Uterus (tissue), 4 donors: ENCODE results near the gene ABCB8. TPM values are rescaled to one million over a fixed set of nuclear protein-coding genes. Genes with fewer than 3 reads are reported as not detected.

Experiments used
- DNase-seq, 2 donors: peaks; one replicate each; pipeline ENCODE4 v3.0.0-alpha.2; 2019 to 2020
- H3K27ac ChIP-seq, 2 donors: fragments of 200-600 bp; sonication (generic); 1 replicate in 1 of 2; 2 replicates in 1 of 2; pipeline ENCODE4 v1.5.1; 2016 to 2018
- H3K27me3 ChIP-seq, 2 donors: fragments of 200-600 bp; sonication (generic); one replicate each; pipeline ENCODE4 v1.5.1; 2018 to 2019; ENCODE audit warnings: control low read depth in 1 of 2
- H3K36me3 ChIP-seq, 2 donors: fragments of 200-600 bp; sonication (generic); one replicate each; pipeline ENCODE4 v1.5.1; 2019; ENCODE audit warnings: control low read depth in 1 of 2
- H3K4me1 ChIP-seq, 2 donors: fragments of 200-600 bp; sonication (generic); one replicate each; pipeline ENCODE4 v1.5.1; 2018 to 2019; ENCODE audit warnings: control low read depth in 1 of 2
- H3K4me3 ChIP-seq, 2 donors: fragments of 200-600 bp; sonication (generic); 1 replicate in 1 of 2; 2 replicates in 1 of 2; pipeline ENCODE4 v1.5.1; 2018 to 2019; ENCODE audit warnings: mild to moderate bottlenecking in 1 of 2
- H3K9me3 ChIP-seq, 2 donors: fragments of 200-600 bp; sonication (generic); one replicate each; pipeline ENCODE4 v1.5.1; 2019; ENCODE audit warnings: control low read depth in 1 of 2
- POLR2A ChIP-seq, 2 donors: fragments of 450-650 bp; IDR thresholded peaks; one replicate each; pipeline ENCODE4 v1.6.1; 2016; ENCODE audit warnings: antibody characterized with exemption in 2 of 2, mild to moderate bottlenecking in 1 of 2, moderate library complexity in 1 of 2
- intact Hi-C: fragments of 100-400 bp; cut with DNase I; formaldehyde crosslinking; loops from one replicate; pipeline ENCODE4 v1.15.1; 2023; ENCODE audit warnings: low total_unique reads
- total RNA-seq, 4 donors: library from RNA; depleted of rRNA in 3 of 4; stranded (reverse); fragments of >200 nt in 3 of 4; gene quantifications; one replicate each; pipeline versions ENCODE4 v1.1.0 to v1.2.4, GENCODE V29; 2014 to 2023
- TF ChIP-seq, protein P1 (sequence below), 4 experiments: fragments of 200-600 bp in 2 of 4; fragments of 450-650 bp in 2 of 4; sonication (generic) in 2 of 4; IDR thresholded peaks; one replicate each; pipeline ENCODE4 v1.5.1; 2016 to 2019; ENCODE audit warnings: antibody characterized with exemption in 4 of 4, mild to moderate bottlenecking in 2 of 4, moderate library complexity in 1 of 4
- donor health status: DM: yes; HTN: yes; CAD: no.

The ABCB8 gene
- 10 to 100 TPM; 18.7 to 54.3 (median 26.0) TPM for total RNA-seq

DNA sequence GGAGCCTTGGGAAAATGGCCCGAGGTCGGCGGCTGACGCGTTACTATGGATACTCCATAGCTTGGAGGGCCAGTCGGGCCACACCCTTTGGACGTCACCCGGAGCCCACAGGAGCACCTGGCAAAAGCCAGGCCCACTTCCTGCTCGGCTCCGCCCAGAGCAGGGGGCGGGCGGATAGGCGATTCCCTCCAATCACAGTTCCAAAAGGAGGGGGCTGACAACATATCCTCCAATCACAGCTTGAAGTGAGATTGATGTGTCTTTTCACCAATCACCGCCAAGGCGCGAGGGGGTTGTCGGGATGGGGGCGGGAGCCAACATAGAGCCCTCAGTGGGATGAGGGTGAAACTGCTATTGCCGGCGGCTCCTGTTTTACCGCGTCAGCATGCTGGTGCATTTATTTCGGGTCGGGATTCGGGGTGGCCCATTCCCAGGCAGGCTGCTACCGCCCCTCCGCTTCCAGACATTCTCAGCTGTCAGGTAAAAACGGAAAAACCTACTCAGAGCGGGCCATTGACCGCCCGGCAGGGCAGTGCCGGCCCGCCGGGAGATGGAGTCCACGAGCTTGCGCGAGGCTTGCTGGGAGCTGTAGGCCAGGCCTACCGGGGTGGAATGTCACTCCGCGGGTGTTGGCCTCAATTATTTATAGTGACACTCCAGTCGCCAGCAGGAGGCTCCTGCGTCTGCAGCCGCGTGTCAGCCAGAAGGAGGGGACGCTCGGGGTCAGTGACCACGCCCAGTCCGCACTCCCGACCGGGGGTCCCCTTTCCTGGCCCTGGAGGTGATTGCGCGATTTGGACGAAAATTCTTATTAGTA lies at the start of gene ABCB8:
TSS of gene ABCB8 (plus strand) at position 320 of the 817 bp plus-strand sequence. CDS start at position 386, 66 bp downstream.
- Histone ChIP-seq H3K4me1 (peaks cover 0 to 5% of the 10 kb centered on the region in 2 donors), H3K4me3 (peak within 1 kb of the TSS; percentile 69), H3K27me3 (no peaks in the 10 kb centered on the region), H3K27ac (peak within 1 kb of the TSS; percentile 78 to 82), H3K36me3 (no peaks in the 10 kb centered on the region), H3K9me3 (no peaks in the 10 kb centered on the region)
- TF ChIP-seq, protein P1, sequence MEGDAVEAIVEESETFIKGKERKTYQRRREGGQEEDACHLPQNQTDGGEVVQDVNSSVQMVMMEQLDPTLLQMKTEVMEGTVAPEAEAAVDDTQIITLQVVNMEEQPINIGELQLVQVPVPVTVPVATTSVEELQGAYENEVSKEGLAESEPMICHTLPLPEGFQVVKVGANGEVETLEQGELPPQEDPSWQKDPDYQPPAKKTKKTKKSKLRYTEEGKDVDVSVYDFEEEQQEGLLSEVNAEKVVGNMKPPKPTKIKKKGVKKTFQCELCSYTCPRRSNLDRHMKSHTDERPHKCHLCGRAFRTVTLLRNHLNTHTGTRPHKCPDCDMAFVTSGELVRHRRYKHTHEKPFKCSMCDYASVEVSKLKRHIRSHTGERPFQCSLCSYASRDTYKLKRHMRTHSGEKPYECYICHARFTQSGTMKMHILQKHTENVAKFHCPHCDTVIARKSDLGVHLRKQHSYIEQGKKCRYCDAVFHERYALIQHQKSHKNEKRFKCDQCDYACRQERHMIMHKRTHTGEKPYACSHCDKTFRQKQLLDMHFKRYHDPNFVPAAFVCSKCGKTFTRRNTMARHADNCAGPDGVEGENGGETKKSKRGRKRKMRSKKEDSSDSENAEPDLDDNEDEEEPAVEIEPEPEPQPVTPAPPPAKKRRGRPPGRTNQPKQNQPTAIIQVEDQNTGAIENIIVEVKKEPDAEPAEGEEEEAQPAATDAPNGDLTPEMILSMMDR (IDR thresholded peaks at IDR 0.05): peak; percentile 45 to 53 (median 46)
- TF ChIP-seq POLR2A (IDR thresholded peaks at IDR 0.05): peak; percentile 31 to 59
- intact Hi-C loops: loop anchor here (10.0 kb wide), 1 partner anchor 86 kb away; no protein-coding TSS in a partner anchor
- peak; percentile 98 to 100 for DNase-seq

DNA sequence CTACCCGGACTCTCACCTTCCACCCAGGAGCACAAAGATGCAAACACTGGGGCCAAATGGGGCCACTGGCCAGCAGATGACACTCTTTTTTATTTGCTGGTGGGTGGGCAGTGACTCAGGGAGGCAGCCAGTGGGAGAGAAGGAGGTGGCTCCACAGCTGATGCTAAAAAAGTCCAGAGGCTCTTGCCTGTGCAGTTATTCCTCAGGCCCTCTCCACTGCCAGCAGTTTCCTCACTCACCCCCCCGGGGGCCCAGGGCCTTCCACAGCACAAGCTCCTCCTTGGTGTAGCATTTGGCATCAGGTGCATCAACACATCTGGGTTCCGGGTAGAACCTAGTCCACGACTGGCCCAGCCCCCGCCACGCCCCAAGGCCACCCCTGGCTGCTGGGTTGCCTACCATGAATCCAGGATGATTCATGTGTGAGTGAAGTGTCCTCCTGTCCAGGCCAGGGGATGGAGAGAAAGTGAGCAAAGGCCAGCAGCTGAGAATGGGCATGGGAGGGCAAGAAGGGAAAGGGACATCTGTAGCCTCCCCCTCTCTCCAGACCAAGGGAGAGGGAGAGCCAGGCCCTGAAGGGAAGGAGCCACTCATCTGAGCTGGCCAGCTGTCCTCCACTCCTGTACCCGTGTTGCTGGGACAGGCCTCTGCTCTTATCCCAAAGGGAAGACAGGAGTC lies 48.4 kb upstream of the ABCB8 start:
- peak; percentile 46 to 51 for DNase-seq
- no peaks in the 10 kb centered on the region for H3K9me3 ChIP-seq
- peak overlapping the region; percentile 69 to 73 for H3K27ac ChIP-seq
- intact Hi-C loops: no loop called here
- H3K27me3 ChIP-seq: no peaks in the 10 kb centered on the region
- no peak overlapping the region for H3K4me3 ChIP-seq
- no peaks in the 10 kb centered on the region for H3K36me3 ChIP-seq
- peaks cover 0 to 29% of the 10 kb centered on the region in 2 donors for H3K4me1 ChIP-seq
- TF ChIP-seq, protein P1 (IDR thresholded peaks at IDR 0.05): no peak
- TF ChIP-seq POLR2A (IDR thresholded peaks at IDR 0.05): no peak

DNA sequence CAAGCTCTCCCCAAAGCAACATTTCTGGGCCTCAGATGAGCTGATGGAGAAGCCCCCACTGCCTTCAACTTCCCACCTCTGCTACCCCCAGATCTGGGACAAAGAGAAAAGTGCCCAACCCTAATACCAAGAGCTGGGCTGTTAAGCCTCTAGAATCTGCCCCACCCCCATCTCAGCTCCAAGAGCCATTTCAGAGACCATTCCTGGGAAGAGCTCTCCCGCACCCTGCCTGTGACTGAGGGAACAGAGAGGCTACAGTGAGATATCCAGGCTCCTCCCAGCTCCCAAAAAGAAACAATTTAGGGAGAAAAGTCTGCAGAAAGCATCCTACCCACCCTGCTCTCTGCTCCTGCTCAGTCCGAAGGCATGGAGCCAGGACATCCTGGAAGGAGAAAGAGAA lies 47.6 kb upstream of the ABCB8 start:
- Histone ChIP-seq H3K27ac (no peak overlapping the region), H3K4me1 (peaks cover 0 to 21% of the 10 kb centered on the region in 2 donors), H3K27me3 (no peaks in the 10 kb centered on the region), H3K9me3 (no peaks in the 10 kb centered on the region), H3K4me3 (no peak overlapping the region), H3K36me3 (no peaks in the 10 kb centered on the region)
- no peak for DNase-seq
- intact Hi-C loops: no loop called here
- TF ChIP-seq, protein P1 (IDR thresholded peaks at IDR 0.05): no peak
- no peak for TF ChIP-seq POLR2A (IDR thresholded peaks at IDR 0.05)

DNA sequence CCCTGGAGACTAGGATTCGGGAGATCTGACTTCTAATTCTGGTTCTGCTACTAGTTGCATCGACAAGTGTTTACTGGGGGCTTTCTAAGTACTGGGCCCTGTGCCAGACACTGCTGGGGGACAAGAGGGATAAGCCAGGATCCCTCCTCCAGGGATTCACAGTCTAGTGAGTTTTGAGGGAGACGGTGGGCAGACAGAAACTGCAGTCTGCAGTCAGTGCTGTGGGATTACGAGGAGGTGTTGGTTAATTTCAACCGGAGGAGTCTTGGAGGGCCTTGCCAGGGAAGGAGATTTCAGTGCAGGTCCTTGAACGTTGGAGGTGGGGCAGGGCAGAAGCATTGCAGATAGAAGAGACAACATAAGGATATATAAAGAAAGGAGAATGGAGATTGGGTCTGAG lies 46.6 kb upstream of the ABCB8 start:
- TF ChIP-seq POLR2A (IDR thresholded peaks at IDR 0.05): no peak
- Histone ChIP-seq H3K36me3 (no peaks in the 10 kb centered on the region), H3K27me3 (no peaks in the 10 kb centered on the region), H3K9me3 (no peaks in the 10 kb centered on the region), H3K4me3 (no peak overlapping the region), H3K27ac (no peak overlapping the region), H3K4me1 (peaks cover 0 to 16% of the 10 kb centered on the region in 2 donors)
- no peak for DNase-seq
- intact Hi-C loops: no loop called here

DNA sequence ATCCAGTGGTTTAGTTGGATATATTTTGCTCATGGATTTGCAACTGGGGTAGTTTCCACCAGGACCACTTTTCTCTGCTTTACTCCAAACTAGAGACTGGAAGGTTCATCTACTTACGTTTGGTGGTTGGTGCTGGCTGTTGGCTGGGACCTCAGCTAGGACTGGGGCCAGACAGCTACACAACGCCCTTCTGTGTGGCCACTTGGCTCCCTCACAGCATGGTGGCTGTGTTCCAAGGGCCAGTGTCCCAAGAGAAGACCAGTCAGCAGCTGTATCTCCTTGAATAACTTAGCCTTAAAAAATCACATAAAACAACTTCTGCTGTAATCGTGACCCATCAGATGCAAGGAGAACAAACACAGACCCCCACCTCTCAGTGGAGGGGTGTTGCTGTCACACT lies 45.9 kb upstream of the ABCB8 start:
- Histone ChIP-seq H3K9me3 (no peaks in the 10 kb centered on the region), H3K27ac (no peak overlapping the region), H3K36me3 (no peaks in the 10 kb centered on the region), H3K4me1 (peaks cover 0 to 12% of the 10 kb centered on the region in 2 donors), H3K27me3 (no peaks in the 10 kb centered on the region), H3K4me3 (no peak overlapping the region)
- no peak for DNase-seq
- TF ChIP-seq, protein P1 (IDR thresholded peaks at IDR 0.05): no peak
- no peak for TF ChIP-seq POLR2A (IDR thresholded peaks at IDR 0.05)
- intact Hi-C loops: no loop called here
